ENCODE measurements around the gene SNTG2. TPM values are rescaled to one million over a fixed set of nuclear protein-coding genes. Genes with fewer than 3 reads are reported as not detected.

SNTG2 gene
- total RNA-seq, 1 experiment from 2014 or later = not detected

DNA sequence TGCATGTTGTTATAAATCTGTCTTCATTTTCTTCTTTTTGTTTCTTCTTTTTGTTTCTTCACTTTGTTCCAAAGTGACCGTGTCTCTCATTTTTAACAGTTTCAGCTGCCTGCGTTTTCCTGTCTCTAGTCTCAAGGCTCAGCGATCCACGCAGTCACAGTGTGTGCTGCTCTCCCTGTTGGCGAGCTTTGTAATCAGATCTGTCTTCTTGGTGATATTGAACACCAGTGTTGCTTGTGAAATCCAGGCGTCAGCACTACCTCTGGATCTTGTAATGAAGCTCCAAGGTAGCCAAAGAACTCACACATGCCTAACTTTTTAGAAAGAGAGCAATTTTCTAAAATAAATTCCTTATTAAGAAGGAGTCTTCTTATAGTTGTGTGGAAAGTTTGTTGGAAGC is 13.2 kb downstream of the SNTG2 start:
- Histone ChIP-seq H3K4me3 (no peak overlapping the region), H3K27me3 (peaks cover 2% of the 10 kb centered on the region; the same call in 1 of the 2 replicates), H3K9me3 (no peaks in the 10 kb centered on the region), H3K36me3 (no peaks in the 10 kb centered on the region)
- no peak for DNase-seq

DNA sequence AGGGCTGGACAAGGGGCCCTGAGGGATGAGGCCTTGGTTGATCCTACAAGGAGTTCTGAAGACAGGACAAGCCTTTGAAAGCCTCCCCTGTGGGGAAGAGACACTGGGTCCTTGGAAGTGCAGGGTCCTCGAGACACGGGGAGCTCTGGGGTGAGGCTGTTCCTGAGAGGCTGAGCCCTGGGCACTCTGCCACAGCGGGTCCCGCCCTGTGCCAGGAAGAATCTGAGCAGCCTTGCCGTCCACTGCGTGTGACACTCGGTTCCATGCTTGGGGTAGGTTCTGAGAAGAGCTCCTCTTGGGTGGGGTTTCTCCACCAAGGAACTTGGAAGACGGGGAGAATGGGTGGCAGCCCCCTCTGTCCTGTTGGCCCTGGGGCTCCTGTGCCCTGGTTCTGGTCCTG is 13.9 kb downstream of the SNTG2 start:
- H3K4me3 ChIP-seq = no peak overlapping the region
- H3K27me3 ChIP-seq = peaks cover 2% of the 10 kb centered on the region; the same call in 1 of the 2 replicates
- H3K9me3 ChIP-seq = no peaks in the 10 kb centered on the region
- H3K36me3 ChIP-seq = no peaks in the 10 kb centered on the region
- no peak for DNase-seq

DNA sequence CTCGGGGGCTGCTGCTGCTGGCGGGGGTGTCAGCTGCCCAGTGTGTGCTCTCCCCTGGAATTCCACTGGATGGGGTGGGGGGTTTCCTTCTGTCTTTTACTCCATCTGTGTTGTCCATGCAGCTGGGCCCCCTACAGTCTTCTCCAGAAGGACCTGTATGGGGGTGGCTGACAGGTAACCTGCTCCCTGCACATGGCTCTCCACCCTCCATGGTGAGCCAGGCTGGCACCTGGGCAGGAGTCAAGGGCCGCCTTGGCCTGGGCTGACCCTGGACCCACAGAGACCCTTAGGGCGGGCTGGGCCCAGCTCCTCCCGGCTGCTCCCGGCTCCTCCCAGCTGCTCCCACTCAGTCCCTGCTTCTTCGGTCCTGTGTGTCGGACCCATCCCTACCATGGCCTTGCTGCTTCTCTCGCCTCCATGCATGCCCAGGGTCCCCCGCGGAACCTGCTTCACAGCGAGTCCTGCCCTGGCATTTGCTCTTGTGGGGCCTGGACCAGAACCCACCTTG is 15.0 kb downstream of the SNTG2 start:
- Histone ChIP-seq H3K4me3 (no peak overlapping the region), H3K9me3 (no peaks in the 10 kb centered on the region), H3K36me3 (no peaks in the 10 kb centered on the region), H3K27me3 (peaks cover 2% of the 10 kb centered on the region; the same call in 1 of the 2 replicates)
- DNase-seq = no peak

DNA sequence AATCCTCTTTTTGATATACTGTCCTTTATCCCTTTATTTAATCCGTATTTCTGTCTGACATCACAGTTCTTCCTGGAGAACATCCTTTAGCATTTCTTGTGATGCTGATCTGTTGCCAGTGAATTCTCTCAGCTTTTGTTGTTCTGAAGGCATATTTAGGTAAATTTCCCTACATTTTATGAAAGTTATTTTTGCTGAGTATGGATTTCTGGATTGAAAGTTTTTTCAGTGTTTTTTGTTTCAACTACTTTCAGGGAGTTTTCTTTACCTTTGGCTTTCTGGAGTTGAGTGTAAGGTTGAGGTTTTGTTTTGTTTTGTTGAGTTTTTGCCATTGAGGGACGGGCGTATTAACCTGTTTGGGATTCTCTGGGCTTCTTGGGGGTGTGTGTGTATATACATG is 22.5 kb downstream of the SNTG2 start:
- Histone ChIP-seq H3K36me3 (no peaks in the 10 kb centered on the region), H3K27me3 (no peaks in the 10 kb centered on the region), H3K9me3 (no peaks in the 10 kb centered on the region), H3K4me3 (no peak overlapping the region)
- no peak for DNase-seq

DNA sequence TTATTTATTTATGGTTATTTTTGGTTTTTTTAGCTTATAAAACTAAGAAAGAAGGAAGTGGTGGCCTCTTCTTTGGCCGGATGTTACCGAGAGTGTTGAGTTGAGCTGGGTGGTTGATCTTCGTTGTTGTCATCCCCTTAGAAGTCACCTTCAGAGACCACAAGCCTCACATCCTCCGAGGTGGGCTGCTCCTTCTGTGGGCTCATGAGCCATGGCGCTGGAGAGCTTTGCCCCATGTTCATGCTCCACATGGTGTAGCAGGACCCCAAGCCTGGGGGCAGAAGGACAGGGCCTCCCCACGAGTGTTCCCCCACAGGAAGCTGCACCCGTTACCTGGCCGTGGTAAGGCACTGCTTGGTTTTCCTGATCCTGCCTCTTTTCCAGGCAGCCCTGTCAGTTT is 23.4 kb downstream of the SNTG2 start:
- H3K27me3 ChIP-seq = no peaks in the 10 kb centered on the region
- H3K9me3 ChIP-seq = no peaks in the 10 kb centered on the region
- no peak for DNase-seq
- H3K36me3 ChIP-seq = no peaks in the 10 kb centered on the region
- no peak overlapping the region for H3K4me3 ChIP-seq

DNA sequence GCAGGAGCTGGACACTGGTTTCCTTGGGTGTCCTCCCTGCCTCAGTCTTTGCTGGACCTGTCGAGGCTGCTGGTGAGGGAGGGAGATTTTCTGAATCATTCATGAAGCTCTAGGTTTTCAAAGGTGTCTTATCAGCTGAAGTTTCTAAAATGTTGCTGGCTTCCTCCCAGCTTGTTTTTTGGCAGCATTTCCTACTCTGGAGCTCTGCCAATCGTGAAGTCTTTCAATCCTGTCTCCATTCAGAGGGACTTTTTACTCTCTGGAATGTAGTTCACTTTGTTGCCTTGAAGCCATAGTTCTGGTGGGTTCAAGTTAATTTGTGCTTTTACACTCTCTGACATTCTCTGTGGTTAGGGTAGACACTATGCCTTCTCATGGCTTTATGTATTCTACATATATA is 23.9 kb downstream of the SNTG2 start:
- no peaks in the 10 kb centered on the region for H3K9me3 ChIP-seq
- no peak overlapping the region for H3K4me3 ChIP-seq
- no peaks in the 10 kb centered on the region for H3K36me3 ChIP-seq
- H3K27me3 ChIP-seq = no peaks in the 10 kb centered on the region
- no peak for DNase-seq

DNA sequence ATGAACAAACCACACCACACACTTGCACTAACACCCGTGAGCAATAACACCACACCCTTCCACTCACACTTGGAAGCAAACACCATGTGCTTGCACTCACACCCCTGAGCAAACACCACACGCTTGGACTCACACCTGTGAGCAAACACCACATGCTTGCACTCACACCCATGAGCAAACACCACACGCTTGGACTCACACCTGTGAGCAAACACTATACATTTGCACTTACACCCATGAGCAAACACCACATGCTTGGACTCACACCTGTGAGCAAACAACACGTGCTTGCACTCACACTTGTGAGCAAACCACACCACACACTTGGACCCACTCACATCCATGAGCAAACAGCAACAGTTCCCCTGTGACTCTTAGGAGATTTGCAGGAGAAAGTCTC is 24.4 kb downstream of the SNTG2 start:
- Histone ChIP-seq H3K9me3 (no peaks in the 10 kb centered on the region), H3K27me3 (no peaks in the 10 kb centered on the region), H3K36me3 (no peaks in the 10 kb centered on the region), H3K4me3 (no peak overlapping the region)
- no peak for DNase-seq

DNA sequence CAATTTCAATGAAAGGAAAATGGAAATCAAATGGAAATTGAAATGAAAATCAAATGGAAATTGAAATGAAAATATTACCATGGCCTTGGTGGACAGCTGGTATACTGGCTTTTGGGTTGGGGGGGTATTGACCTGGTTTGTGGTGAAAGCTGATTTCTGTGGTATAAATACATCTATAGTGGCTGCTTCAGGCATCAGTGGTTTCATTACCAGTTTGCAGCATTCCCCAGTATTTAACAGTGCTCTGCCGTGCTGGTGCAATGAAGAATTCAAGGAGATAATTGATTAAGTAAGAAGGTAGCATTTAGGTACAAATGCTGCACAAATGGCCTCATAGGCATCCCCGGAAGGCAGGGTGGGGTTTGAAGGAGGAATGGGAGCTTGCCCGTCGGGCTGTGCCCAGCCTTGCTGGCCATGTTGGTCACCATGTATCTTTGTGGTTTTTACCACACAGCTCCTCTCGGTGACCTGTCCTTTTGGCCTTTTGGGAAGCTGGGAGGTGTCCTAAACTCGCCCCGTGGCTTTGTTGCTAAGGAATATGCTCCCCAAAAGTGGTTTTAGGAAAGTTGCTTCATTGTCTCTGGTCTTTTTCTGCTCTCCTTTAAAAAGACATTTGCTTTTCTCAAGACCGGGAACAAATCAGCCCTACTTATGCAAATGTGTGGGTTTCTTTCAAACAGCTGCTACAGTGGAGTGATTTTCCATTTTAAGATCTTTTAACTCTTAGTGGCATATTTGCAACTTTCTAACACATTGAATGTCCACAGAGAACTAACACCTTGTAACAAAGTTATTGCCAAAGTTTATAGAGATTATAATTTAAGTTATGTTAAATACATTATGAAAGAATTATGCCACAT is 28.6 kb downstream of the SNTG2 start:
- Histone ChIP-seq H3K36me3 (no peaks in the 10 kb centered on the region), H3K4me3 (no peak overlapping the region), H3K27me3 (no peaks in the 10 kb centered on the region), H3K9me3 (no peaks in the 10 kb centered on the region)
- no peak for DNase-seq

DNA sequence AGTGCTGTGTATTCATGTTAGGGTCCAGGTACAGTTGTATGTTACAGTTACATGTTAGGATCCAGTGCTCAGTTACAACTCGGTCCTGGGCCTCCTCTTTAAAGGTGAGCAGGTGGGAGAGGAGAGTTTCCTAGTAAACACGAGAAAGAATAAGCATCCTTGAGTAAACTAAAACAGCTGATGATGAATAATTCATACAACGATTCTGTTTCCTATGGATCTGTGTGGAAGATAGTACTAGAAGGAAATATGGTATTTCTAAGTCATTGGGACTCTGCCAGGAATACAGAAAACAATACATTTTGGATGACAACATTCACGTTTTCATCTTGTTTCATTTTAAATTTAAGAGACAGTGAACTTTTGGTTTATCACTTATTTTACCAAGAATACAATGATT is 29.5 kb downstream of the SNTG2 start:
- H3K36me3 ChIP-seq = no peaks in the 10 kb centered on the region
- DNase-seq = no peak
- no peak overlapping the region for H3K4me3 ChIP-seq
- no peaks in the 10 kb centered on the region for H3K27me3 ChIP-seq
- H3K9me3 ChIP-seq = no peaks in the 10 kb centered on the region

DNA sequence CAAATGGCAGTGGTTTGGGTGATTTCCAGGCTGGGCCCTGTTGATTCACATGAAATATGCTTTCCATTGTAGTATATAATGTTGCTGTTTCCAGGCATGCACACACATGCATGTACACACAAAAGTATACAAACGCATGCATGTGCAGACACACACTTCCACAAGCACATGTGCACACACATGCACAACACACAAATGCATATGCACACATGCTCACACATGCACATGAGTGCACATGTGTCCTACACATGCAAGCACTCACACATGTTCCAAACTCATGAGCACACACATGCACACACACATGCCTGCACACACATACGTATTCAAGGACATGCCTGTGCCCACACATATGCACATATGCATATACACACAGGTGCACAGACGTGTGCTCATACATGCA is 30.6 kb downstream of the SNTG2 start:
- Histone ChIP-seq H3K27me3 (no peaks in the 10 kb centered on the region), H3K9me3 (no peaks in the 10 kb centered on the region), H3K36me3 (no peaks in the 10 kb centered on the region), H3K4me3 (no peak overlapping the region)
- DNase-seq = no peak

DNA sequence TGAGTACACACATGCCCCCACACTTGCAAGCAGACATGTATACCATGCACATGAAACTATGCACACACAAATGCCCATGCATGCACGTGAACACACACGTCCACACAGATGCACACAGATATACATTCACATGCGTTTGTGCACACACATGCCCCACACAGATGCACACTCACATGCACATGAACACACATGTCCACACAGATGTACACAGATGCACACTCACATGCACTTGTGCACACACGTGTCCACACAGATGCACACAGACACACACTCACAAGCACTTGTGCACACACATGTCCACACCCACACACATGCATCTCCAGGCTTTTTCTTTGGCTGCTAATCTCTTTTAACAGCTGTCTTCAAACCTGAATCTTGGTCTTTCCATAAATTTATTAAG is 31.1 kb downstream of the SNTG2 start:
- Histone ChIP-seq H3K27me3 (no peaks in the 10 kb centered on the region), H3K36me3 (no peaks in the 10 kb centered on the region), H3K4me3 (no peak overlapping the region), H3K9me3 (no peaks in the 10 kb centered on the region)
- DNase-seq = no peak

DNA sequence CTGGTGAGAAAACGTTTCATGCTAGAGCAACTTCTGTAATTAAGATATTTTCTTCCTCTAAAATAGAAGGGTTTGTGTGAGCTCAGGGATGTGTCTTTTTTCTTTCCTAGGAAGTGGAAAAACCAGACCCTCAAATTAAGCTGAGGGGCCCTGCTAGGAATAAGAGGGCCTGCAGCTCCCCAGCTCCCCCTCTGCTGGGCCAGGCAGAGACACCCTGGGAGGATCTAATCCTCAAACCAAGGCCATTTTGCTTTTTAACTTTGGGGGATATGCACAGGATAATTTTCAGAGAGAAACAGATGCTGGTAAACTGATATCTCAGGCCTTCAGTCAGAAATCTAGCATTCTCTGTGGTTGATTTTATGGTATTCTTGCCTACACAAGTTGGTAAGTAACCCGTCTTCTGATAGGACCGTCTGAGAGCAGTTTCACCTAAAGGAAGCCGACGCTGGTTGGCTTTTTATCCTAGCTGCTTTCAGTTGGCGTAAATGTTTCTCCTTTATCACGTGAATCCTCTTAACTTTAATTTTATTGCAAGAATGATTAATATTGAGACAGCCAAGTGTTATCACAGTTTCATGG is 34.8 kb downstream of the SNTG2 start:
- no peak for DNase-seq
- no peaks in the 10 kb centered on the region for H3K27me3 ChIP-seq
- no peak overlapping the region for H3K4me3 ChIP-seq
- no peaks in the 10 kb centered on the region for H3K9me3 ChIP-seq
- no peaks in the 10 kb centered on the region for H3K36me3 ChIP-seq

DNA sequence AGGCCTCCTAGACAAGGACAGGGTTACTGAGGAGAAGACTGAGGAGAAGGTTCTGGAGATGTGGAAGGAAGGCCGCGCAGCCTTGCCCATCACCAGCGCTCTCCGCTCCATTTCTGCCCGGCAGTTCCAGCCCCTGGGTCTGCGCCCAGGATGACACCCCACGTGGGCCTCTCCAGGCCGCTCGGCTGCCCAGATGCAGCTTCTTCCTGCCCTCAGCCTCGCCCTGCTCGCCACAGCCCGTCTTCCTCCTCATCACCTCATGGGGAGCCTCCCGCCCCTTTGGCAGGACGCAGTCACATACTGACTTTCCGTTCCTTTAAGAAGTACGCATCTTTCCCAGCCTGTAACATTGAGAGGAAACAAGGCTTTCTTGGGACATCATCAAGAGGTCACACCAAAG is 37.1 kb downstream of the SNTG2 start:
- no peak for DNase-seq
- H3K27me3 ChIP-seq = no peaks in the 10 kb centered on the region
- no peaks in the 10 kb centered on the region for H3K9me3 ChIP-seq
- H3K36me3 ChIP-seq = no peaks in the 10 kb centered on the region
- no peak overlapping the region for H3K4me3 ChIP-seq

DNA sequence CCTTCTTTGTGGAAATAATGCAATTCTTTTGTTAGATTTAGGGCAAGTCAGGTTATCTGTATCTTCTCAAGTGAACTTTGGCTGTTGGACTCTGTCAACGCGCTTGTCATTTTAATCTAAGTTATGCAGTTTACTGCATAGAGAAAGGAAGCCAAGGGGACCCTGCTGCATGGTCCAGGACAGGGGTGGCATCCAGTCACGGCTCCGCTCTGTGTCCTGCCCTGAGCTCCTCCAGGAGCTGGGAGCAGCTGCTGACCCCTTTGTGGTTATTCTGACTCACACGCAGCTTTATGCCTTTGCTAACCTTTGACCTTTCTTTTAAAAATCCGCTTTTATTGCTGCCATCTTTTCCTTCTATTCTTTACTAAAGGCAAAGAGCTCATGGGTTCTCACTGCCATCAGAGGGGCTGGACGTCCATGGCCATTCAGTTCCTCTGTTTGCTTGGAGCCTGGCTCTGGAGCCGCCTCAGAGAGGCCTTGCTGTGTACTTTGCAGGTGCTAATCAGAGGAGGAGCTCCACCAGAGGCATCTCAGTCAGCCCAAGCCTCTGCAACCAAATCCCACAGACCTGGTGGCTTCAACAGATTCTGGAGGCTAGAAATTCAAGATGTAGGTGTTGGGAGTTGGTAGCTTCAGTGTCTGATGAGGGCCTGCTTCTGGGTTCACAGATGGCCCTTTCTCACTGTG is 39.3 kb downstream of the SNTG2 start:
- no peak for DNase-seq
- Histone ChIP-seq H3K27me3 (peaks cover 1% of the 10 kb centered on the region; the same call in 1 of the 2 replicates), H3K9me3 (no peaks in the 10 kb centered on the region), H3K4me3 (no peak overlapping the region), H3K36me3 (no peaks in the 10 kb centered on the region)

DNA sequence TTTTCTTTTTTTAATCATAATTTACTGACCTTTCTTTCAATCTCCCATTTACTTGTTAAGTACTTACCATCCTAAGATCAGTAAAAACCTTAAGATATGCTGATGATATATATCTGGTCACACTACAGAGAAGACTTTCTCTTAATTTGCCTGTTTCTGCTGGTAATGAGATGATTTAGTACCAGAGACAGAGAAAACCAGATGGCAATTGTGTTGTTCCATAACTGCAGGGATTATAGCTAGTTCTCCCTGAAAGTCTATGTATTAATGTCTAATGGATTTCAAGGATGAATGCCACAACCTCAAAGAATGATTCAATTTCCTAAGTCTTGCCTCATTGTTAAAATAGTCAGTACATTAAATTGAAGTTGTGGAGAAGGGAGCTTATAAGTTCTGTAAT is 40.3 kb downstream of the SNTG2 start:
- Histone ChIP-seq H3K9me3 (no peaks in the 10 kb centered on the region), H3K4me3 (no peak overlapping the region), H3K27me3 (peaks cover 2% of the 10 kb centered on the region; the same call in 1 of the 2 replicates), H3K36me3 (no peaks in the 10 kb centered on the region)
- no peak for DNase-seq

DNA sequence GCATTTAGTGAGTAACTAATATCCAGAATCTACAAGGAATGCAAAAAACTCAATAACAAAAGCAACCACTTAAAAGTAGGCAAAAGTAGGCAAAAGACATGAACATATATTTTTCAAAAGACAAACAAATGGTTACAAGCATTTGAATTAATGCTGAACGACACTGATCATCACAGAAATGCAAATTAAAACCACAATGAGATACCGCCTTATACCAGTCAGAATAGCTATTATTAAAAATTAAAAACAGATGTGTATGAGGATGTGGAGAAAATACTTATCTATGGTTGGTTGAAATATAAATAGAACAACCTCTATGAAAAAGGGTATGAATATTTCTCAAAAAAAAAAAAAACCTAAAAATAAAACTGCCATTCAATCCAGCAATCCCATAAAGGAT is 51.7 kb downstream of the SNTG2 start:
- H3K4me3 ChIP-seq = no peak overlapping the region
- no peak for DNase-seq
- H3K36me3 ChIP-seq = no peaks in the 10 kb centered on the region
- H3K9me3 ChIP-seq = no peaks in the 10 kb centered on the region
- H3K27me3 ChIP-seq = peaks cover 2% of the 10 kb centered on the region; the same call in 1 of the 2 replicates

DNA sequence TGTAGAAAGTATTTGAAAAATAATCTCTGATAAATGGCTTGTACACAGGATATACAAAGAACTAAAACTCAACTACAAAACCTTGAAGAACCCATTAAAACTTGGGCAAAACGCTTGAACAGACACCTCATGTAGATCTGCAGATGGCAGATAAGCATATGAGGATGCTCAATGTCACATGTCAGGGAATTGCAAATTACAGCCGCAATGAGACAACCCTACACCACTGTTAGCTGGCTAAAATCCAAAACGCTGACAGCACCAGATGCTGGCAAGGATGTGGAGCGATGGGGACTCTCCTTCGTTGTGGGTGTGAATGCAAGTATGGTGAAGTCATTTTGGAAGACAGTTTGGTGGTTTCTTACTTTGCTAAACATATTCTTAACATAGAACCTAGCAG is 53.7 kb downstream of the SNTG2 start:
- Histone ChIP-seq H3K36me3 (no peaks in the 10 kb centered on the region), H3K27me3 (no peaks in the 10 kb centered on the region), H3K9me3 (no peaks in the 10 kb centered on the region), H3K4me3 (no peak overlapping the region)
- DNase-seq = no peak
